Endothelial cell (in vitro differentiated cells): Measurements from ENCODE around the gene C11orf21. TPM values are rescaled to one million over a fixed set of nuclear protein-coding genes. Genes with fewer than 3 reads are reported as not detected.

ENCODE experiments used
- DNase-seq: peaks from one replicate; pipeline ENCODE4 v3.0.0; 2021; ENCODE audit warnings: low spot score
- H3K27ac Mint-ChIP-seq: one replicate; pipeline ENCODE4 v1.8.0; 2021; ENCODE audit warnings: mixed read lengths, inconsistent platforms; ENCODE audit not compliant: unreplicated experiment
- H3K27me3 Mint-ChIP-seq: one replicate; pipeline ENCODE4 v1.8.0; 2021; ENCODE audit warnings: mild to moderate bottlenecking, moderate library complexity, mixed read lengths, inconsistent platforms; ENCODE audit not compliant: unreplicated experiment
- H3K36me3 Mint-ChIP-seq: one replicate; pipeline ENCODE4 v1.8.0; 2021; ENCODE audit warnings: mild to moderate bottlenecking, low read depth, mixed read lengths, inconsistent platforms; ENCODE audit not compliant: unreplicated experiment
- H3K4me1 Mint-ChIP-seq: one replicate; pipeline ENCODE4 v1.8.0; 2021; ENCODE audit warnings: mild to moderate bottlenecking, mixed read lengths, inconsistent platforms; ENCODE audit not compliant: unreplicated experiment
- H3K4me3 Mint-ChIP-seq: one replicate; pipeline ENCODE4 v1.8.0; 2021; ENCODE audit warnings: mild to moderate bottlenecking, mixed read lengths, inconsistent platforms; ENCODE audit not compliant: unreplicated experiment
- H3K9me3 Mint-ChIP-seq: one replicate; pipeline ENCODE4 v1.8.0; 2021; ENCODE audit warnings: mixed read lengths, inconsistent platforms; ENCODE audit not compliant: unreplicated experiment
- total RNA-seq: library from RNA; stranded (reverse); fragmentation: NEBNext Ultra II Directional; extraction: Animal tissue kit (Norgen Biotek cat#: 25700); gene quantifications from one replicate; pipeline ENCODE4 v1.2.1, GENCODE V29; 2021; ENCODE audit not compliant: unreplicated experiment
- TF ChIP-seq, protein P1 (sequence below): fragments of 200-600 bp; sonication (generic); IDR thresholded peaks from one replicate; pipeline ENCODE4 v1.5.0; 2021; ENCODE audit warnings: antibody characterized with exemption; ENCODE audit not compliant: unreplicated experiment

The C11orf21 gene
- total RNA-seq, 1 donor from 2014 or later = 0.13 TPM

DNA sequence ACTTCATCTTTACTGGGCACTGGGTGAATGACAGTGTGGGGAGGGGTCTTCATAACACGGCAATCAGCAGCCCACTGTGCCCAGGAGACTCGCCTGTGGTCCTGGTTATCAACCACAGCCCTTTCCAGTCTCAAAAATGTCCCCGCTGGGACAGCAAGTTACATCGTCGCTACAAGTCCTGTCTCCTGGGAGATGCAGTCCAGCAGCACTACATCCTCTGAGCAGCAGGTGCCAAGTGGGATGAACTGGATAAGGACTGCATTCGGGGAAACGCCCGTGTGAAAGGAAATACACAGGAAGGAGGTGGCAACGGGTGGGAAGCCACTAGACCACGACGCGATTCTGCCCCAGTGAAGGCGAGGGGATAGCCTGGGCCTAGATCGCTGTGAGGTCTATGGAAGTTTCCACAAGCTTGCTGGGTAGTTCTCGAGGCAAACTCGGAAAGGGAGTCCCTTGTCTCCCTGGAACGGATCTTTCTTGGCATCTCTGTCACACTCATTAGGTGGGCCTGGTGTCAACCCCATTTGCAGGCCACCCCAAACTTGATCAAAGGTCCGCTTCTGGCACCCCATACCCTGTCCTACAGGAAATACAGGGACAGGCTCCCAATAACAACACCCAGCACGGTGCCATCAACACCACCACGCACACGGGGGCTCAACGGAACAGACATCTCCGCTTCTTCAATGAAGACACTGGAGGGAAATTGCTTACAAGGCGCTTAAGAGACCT is 35.7 kb downstream of the C11orf21 start:
- H3K36me3 Mint-ChIP-seq = no peaks in the 10 kb centered on the region
- H3K27me3 Mint-ChIP-seq = peaks cover 14% of the 10 kb centered on the region
- H3K4me1 Mint-ChIP-seq = peaks cover 3% of the 10 kb centered on the region
- no peak overlapping the region for H3K27ac Mint-ChIP-seq
- H3K9me3 Mint-ChIP-seq = no peaks in the 10 kb centered on the region
- DNase-seq = no peak
- H3K4me3 Mint-ChIP-seq = no peak overlapping the region
- TF ChIP-seq, protein P1, sequence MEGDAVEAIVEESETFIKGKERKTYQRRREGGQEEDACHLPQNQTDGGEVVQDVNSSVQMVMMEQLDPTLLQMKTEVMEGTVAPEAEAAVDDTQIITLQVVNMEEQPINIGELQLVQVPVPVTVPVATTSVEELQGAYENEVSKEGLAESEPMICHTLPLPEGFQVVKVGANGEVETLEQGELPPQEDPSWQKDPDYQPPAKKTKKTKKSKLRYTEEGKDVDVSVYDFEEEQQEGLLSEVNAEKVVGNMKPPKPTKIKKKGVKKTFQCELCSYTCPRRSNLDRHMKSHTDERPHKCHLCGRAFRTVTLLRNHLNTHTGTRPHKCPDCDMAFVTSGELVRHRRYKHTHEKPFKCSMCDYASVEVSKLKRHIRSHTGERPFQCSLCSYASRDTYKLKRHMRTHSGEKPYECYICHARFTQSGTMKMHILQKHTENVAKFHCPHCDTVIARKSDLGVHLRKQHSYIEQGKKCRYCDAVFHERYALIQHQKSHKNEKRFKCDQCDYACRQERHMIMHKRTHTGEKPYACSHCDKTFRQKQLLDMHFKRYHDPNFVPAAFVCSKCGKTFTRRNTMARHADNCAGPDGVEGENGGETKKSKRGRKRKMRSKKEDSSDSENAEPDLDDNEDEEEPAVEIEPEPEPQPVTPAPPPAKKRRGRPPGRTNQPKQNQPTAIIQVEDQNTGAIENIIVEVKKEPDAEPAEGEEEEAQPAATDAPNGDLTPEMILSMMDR = no peak

DNA sequence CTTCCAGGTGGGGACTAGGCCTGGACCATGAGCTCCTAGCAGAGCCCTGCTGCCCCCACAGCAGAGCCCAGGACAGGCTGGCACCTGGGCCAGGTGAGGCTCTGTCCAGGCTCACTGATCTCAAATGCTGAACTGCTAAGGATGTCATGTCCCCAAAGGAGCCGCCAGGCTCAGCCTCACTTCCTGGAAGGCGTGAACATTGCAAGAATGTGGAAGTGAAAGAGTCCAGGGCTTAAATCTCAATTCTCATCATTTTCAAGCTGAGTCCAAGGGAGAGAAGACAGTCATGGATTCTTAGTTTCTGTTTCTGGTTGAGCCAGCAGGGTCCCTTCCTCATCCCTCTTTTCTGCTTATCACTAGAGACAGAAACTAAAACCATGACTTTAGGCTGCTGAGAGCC is 36.3 kb downstream of the C11orf21 start:
- Mint-ChIP-seq H3K4me1 (peaks cover 3% of the 10 kb centered on the region), H3K27me3 (peaks cover 11% of the 10 kb centered on the region), H3K4me3 (no peak overlapping the region), H3K36me3 (no peaks in the 10 kb centered on the region), H3K9me3 (no peaks in the 10 kb centered on the region), H3K27ac (no peak overlapping the region)
- DNase-seq = no peak
- TF ChIP-seq, protein P1 = no peak

DNA sequence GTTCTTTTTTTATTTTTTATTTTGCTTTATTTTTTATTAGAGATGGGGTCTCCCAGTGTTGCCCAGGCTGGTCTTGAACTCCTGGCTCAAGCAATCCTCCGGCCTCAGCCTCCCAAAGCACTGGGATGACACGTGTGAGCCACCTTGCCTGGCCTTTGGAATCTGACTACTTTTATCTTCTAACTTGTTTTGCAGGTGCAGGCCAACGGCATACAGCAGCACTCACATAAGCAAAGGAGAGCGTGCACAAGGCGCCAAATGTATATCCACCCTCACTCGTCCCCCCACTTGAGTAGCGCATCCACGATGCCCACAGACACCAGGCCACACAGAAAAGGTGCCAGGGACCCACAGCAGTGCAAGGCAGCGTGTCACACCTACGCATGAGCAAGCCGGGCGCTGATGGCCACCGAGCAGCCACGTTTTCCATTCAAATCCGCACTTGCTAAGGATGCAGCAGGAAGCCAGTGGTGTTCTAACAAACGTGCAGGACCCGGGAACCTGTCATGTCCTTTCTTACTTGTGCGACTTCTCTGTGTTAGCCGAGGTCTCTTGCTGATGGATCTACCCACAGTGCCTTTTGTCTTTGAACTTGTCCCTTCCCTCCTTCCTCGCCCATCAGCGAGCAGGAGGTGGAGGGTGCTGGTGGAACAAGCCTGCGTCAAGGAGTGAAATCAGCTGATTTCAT is 37.2 kb downstream of the C11orf21 start:
- Mint-ChIP-seq H3K4me1 (peaks cover 3% of the 10 kb centered on the region), H3K27me3 (peaks cover 11% of the 10 kb centered on the region), H3K27ac (no peak overlapping the region), H3K4me3 (no peak overlapping the region), H3K9me3 (no peaks in the 10 kb centered on the region), H3K36me3 (no peaks in the 10 kb centered on the region)
- no peak for DNase-seq
- TF ChIP-seq, protein P1 = no peak

DNA sequence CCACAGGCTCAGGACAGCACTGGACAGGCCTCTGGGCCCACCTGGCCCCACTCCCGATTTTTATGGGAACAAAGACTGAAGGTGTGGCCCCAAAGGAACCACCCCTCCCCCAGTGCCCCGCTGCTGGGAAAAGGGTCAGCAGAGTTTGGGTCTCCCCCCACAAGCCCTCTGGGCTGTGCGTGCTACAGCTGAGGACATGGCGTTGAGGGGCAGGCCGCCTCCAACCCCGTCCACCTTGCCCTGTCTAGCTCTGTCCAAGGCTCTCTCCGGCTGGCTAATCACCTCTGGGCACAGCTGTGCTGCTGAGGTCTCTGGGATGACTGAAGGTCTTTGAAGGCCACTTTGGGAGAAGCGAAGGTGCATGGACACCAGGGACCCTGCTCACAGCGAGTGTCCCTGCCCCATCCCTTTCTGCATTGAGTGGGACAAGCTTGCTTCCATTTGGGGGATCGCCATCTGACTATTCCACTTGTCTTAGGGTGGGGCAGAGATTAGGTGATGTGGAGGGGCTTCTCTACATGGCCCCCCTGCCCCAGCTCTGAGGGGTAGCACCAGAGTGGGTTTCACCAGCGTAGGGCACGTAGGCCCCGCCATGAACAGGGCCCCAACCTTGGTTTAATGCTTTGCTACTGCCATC is 37.9 kb downstream of the C11orf21 start:
- H3K27me3 Mint-ChIP-seq = peaks cover 11% of the 10 kb centered on the region
- DNase-seq = no peak
- H3K27ac Mint-ChIP-seq = no peak overlapping the region
- H3K4me1 Mint-ChIP-seq = peaks cover 3% of the 10 kb centered on the region
- H3K36me3 Mint-ChIP-seq = no peaks in the 10 kb centered on the region
- H3K4me3 Mint-ChIP-seq = no peak overlapping the region
- H3K9me3 Mint-ChIP-seq = no peaks in the 10 kb centered on the region
- TF ChIP-seq, protein P1 = no peak
